HG03135 (cell line): ENCODE data around the gene NDRG2.
"Not testable (repeated sequence)": the region's sequence is repeated elsewhere in the genome, so short reads cannot be mapped to it uniquely, and the experiment has no call there.

Experiments used
- ATAC-seq: cut with Tn5 transposase; IDR thresholded peaks from one replicate; pipeline ENCODE4 v1.9.1; 2021; ENCODE audit warnings: mild to moderate bottlenecking, moderate library complexity; ENCODE audit not compliant: unreplicated experiment

NDRG2 gene

DNA sequence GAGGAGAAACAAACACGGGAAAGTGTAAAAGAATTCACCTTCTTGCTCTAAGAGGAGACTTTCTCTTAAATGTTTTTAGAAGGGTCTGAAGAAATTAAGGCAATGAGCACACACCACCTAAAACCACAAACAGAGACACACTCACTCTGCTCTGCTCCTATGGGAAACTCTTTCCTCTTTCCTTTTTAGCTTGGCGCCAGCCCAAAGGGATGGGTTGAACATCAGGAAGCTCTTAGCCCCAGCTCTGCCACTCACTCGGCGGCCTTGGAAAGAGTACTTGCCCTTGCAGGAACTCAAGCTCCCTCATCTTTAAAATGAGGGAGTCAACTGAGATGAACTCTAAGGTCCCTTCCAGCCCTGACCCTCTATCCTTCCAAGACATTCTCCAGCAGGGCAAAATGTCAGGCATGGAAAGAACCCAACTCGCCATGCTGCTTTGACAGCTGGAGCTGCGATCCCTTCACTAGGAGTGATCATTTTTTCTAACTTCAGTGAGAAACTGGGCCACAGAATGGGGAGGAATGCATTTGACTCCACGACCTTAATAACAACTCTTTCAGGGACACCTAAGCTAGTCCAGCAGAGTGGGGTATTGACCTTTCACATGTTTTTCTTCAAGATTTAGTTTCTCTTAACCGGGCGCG lies 31.8 kb upstream of the NDRG2 start:
- no peak for ATAC-seq

DNA sequence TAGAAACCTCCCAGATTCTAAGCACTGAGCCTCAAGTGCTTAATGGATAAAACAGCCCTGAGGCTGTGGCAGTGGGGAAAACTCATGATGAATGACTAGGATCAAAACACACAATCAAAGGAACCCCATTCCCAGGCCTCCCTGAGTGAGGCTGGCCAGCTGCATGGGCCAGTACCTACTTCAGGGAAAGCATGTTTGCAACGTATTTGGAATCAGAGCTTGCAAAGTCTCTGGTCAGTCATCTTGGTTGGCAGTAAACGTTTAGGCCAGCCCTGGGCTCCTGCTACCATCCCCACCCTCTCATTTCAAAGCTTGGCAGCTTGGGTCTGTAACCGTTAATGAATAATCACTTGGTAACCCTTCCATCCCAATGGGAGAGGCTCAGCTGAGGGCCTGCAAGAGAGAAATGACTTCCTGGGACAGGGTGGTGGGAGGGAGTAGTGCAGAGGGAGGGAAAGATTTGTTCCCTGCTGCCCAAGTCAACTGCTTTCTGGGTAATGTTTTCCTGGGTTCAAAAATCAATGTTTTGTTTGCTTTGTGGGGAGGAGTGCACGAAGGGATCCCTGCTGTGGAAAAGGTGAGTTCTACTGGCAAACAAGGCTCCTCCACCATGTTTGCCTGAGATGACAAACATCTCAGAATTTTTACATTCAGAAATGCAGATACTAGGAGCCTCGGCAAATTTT lies 30.7 kb upstream of the NDRG2 start:
- ATAC-seq: no peak

DNA sequence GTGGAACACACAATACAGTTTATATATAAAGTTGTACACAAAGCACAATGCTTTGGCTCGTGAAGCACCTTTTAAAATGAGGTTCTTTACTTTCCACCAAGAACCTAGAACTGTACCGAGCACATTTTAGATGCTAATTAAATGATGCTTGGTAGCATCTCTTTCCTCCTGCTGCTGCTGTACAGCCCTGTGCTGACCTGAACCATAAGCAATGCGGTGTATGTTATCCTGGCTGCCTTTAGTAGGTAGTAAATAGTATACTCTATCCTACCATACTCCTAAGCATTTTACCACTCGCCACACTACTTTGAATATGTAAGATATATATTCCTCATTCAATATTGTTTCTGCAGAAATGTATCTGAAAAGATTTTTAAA lies 29.9 kb upstream of the NDRG2 start:
- ATAC-seq: no peak

DNA sequence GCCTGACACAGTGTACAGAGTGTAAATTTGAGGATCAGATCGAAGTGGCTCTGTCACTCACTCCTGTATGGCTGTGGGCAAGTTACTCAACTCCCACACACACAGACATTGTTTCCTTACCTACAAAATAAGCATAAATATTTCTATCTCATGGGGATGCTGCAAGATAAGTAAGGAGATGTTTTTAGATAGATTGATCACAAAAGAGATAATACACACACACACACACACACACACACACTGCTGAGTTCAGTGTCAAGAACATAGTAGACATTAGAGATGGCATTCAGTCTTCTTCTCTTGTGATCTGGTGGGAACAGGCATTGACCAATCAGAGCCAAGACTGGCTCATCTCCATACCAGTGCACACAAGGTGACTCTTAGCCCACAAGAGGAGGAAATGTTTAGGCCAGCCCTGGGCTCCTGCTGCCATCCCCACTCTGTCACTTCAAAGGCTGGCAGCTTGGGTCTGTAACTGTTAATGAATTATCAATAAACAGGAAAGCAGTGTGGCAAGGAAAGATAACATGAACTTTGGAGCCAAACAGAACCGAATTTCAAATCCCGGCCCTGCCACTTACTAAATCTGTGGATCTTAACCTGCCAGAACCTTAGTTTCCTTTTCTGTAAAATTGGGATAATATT lies 29.4 kb upstream of the NDRG2 start:
- ATAC-seq: no peak

DNA sequence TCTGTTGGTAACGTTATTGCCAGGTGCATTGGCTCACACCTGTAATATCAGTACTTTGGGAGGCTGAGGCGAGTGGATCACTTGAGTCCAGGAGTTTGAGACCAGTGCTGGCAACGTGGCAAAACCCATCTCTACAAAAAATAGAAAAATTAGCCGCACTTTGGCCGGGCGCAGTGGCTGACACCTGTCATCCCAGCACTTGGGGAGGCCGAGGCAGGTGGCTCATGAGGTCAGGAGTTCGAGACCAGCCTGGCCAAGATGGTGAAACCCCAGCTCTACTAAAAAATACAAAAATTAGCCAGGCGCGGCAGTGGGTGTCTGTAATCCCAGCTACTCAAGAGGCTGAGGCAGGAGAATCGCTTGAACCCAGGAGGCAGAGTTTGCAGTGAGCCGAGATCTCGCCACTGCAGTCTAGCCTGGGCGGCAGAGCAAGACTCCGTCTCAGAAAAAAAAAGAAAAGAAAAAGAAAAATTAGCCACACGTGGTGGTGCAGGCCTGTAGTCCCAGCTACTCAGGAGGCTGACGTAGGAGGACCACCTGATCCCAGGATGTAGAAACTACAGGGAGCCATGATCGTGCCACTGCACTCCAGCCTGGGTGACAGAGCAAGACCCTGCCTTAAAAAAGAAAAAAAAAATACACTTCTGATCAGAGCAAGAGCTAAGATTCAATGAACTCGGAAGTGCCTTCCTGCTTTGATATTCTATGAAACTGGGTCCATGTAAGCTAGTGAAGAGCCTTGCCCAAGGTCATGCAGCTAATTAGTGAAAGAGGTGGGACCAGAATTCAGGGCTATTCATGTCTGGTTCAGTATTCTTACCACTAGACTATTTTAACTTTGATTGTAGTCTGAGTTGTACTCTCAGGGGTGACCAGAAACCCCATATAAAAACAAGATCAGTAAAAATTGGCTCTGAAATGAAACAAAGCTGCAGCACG lies 28.6 kb upstream of the NDRG2 start:
- no peak for ATAC-seq

DNA sequence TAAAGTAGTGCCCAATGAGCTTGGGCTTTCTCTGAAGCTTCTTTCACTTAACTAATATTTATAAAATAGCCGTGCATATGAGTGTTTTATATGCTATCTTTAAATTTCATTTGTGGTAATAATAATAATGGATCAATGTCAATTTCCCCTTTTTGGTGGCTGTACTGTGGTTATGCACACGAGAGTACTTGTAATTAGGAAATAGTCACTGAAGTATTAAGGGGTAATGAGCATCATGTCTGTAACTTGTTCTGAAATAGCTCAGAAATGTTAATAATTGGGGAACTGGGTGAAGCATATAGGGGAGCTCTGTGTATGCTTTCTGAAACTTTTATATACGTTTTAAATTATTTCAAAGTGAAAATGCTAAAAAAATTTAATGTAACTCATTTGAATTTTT lies 25.7 kb upstream of the NDRG2 start:
- ATAC-seq: no peak

DNA sequence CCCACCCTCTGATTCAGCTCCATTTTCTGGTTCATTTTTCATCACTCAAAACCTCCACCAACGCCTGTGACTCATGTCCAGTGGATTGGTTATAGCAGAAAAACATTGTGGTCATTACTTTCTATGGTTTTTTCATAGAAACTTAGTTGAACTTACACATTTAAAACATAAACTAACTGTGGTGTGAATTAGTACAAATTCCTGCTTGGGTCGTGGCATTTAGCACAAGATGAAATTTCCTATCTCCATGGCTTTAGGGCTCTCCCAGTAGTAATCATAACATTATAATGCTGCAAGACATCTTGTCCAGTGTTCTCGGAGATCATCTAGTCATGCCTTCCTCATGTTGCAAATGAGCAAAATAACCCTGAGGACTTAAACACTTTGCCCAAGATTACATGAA lies 24.4 kb upstream of the NDRG2 start:
- no peak for ATAC-seq

DNA sequence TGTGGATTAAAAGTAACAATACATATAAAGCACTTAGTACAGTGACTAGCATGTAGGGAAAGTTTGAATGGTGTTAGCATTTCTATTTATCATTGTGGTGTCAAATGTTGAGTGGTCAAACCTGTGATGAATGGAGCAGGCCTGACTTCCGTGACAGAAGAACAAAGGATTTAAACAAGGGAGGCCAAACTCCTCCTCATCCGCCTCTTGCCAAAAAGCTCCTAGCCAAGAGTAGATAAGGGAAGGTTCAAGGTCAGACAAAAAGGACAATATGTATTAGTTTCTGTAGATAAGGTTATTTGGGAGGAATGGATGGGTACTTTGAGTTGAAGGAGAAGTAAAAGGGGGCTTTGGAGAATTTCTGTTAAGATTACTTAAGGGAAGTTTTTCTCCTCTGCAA lies 23.8 kb upstream of the NDRG2 start:
- ATAC-seq: no peak

DNA sequence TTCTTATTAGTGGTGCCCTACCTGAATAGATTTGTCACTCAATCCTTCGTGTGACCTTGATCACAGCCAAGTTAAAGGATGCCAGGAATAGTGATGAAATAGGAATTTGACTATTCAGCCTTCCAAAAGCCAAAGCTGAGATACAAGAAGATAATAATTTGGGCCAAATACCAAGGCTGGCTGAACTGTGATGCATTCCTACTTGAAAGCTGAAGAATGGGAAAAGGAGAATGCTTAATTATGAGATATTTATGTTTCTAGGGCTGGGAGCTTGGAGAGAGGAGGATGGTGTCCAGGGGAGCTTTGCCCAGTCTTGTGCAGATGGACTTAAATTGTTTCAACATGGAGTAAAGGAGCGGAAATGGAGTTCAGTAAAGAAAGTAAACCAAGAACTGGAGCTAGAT lies 22.5 kb upstream of the NDRG2 start:
- no peak for ATAC-seq

DNA sequence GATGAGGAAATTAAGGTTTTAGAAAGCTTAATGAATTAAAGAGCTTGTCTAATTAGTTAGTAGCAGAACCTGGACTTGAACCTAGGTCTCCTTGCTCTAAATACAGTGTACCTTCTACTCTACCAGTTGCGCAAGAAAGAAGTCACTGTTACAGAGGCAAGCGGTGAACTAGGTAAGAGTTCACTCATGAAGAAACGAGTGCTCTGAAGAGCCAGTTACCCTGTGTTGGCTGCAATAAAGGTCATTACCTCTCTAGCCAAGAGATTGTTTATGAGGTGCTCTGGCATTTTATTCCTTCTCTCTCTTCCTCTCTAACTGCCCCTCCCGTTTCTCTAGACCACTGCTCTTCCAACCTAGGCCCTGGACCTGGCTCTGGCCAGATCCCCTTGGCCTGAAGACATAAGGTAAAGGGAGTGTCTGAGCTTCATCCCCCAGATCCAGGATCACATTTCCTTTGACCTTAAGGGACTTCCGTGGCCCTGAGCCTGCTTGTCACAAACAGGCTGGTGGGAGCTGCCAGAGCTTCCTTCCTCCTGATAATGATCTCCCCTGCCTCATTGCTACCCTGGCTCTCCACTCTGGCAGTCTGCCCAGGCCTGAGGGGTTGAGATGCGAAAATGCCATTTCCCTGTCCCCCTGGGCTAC lies 19.2 kb upstream of the NDRG2 start:
- no peak for ATAC-seq

DNA sequence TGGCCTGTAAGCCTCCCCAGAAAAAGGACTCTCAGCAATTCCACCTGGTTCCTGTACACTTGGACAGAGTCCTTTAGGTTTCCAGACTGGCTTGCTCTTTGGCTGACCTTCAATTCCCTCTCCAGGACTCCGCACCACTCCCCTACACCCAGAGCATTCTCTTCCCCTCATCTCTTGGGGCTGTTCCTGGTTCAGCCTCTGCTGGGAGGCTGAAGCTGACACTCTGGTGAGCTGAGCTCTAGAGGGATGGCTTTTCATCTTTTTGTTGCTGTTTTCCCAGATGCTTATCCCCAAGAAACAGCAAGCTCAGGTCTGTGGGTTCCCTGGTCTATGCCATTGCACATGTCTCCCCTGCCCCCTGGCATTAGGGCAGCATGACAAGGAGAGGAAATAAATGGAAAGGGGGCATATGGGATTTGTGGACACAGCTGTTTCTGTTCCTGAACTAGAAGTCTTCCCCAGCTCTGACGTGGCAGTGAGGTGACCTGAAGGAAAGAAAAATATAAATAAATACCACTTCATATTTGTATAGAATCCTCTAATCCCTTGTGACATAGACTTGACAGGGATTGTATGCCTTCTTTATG lies 18.6 kb upstream of the NDRG2 start:
- no peak for ATAC-seq

DNA sequence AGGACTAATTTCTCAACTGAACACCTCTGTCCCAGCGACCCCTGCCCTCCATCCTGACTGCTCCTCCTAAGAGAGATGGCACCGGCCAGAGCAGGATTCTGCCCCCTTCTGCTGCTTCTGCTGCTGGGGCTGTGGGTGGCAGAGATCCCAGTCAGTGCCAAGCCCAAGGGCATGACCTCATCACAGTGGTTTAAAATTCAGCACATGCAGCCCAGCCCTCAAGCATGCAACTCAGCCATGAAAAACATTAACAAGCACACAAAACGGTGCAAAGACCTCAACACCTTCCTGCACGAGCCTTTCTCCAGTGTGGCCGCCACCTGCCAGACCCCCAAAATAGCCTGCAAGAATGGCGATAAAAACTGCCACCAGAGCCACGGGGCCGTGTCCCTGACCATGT lies 18.1 kb upstream of the NDRG2 start:
- no peak for ATAC-seq

DNA sequence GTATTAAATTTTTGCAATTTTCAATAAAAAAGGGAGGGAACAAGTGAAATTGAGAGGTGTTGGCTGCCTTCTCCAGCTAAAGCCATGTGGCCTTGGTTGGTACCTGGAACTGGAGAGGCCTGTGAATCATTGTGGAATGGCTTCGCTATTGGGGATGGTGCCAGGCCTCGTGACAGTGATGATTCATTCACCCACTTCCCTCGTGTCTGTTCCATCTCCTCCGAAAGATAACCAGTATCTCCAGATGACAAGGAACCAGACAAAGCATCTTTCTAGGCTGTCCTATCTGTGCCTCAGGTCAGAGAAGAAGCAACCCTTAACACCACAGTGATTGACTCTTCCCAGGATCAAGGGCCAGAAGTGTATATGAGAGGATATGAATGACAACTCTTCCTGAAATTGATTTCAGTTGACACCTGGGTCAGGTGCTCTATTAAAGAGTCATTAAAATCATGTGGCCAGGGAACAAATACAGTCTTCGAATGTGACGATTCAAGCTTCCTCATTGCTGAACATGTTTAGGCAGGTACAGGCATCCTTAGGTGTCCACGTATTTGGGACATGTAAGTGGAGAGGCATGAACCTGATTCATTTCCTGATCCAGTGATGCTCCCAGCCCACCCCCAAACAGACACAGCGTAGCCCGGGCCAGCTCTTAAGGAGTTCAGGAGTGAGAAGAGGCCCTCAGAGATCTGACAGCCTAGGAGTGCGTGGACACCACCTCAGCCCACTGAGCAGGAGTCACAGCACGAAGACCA lies 17.0 kb upstream of the NDRG2 start, which contains the start of gene RNASE7:
Gene RNASE7 (plus strand): TSS at position 687 of the 758 bp plus-strand sequence. CDS start 631 bp downstream, outside the sequence.
- ATAC-seq: no peak

DNA sequence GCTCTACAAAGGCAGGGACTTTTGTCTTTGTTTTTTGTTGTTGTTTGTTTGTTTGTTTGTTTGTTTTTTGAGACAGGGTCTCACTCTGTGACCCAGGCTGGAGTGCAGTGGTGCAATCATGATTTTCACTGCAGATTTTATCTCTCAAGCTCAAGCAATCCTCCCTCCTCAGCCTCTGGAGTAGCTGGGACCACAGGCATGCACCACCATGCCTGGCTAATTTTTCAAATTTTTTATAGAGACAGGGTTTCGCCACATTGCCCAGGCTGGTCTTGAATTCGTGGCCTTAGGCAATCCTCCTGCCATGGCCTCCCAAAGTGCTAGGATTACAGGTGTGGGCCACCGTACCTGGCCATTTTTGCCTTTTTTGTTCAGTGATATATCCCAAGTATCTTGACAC lies 16.1 kb upstream of the NDRG2 start:
- not testable (repeated sequence) for ATAC-seq

DNA sequence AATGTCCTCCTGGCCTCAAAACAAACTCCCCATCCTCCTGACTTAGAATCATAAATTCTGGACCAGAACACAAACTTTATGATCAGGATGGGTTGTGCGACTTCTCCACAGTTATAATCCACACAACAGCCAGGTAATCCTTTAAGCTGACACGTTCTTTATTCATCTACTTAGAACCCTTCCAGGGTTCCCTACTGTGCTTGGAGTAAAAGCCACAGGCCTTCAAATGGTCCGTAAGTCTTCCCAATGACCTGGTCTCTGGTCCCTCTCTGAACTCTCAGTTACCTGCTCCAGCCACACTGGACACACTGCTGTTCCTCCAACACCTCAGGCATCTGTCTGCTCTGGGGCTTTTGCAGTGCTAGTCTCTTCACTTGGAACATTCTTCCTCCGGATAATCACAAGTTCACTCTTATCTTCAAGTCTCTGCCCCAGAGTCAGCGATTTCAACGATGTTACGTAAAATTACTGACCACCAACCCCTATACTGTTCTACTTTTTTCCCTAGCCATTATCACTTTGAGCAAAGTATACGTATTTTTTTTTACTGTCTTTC lies 15.6 kb upstream of the NDRG2 start:
- no peak for ATAC-seq

DNA sequence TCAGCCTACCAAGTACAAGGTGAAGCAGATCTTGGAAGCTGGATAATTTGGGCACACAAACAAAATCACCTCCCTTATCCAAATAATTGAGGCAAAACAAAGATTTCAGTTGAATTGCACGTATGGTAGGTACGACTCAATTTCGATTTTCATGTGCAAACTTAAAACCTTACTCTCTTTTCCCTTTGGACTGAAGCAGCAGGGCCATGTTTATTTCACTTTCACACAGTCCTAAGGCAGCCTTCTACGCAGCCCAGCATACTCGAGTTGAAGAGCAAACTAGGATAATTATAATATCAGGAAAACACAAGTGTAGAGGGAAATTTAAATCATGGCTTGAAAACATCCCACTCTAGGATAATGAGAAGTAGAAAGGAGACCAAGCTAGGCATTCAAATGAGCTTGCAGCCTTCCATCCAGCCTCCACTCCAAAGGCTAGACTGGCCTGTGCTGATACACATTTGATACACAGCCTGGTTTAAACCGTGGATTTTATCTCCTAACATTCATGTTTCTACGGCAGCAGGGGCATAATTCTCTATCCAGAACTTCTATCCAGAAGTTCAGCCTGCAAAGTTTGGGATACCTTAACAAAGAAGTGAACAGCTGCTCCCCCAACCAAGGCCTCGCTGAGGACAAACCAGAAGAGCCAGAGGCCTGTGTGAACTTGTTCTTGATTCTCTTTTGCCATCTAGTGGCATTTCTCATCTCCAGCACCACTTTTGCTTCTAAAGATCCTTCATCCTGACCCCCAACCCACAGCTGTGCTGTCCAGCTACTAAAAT lies 14.9 kb upstream of the NDRG2 start:
- no peak for ATAC-seq

DNA sequence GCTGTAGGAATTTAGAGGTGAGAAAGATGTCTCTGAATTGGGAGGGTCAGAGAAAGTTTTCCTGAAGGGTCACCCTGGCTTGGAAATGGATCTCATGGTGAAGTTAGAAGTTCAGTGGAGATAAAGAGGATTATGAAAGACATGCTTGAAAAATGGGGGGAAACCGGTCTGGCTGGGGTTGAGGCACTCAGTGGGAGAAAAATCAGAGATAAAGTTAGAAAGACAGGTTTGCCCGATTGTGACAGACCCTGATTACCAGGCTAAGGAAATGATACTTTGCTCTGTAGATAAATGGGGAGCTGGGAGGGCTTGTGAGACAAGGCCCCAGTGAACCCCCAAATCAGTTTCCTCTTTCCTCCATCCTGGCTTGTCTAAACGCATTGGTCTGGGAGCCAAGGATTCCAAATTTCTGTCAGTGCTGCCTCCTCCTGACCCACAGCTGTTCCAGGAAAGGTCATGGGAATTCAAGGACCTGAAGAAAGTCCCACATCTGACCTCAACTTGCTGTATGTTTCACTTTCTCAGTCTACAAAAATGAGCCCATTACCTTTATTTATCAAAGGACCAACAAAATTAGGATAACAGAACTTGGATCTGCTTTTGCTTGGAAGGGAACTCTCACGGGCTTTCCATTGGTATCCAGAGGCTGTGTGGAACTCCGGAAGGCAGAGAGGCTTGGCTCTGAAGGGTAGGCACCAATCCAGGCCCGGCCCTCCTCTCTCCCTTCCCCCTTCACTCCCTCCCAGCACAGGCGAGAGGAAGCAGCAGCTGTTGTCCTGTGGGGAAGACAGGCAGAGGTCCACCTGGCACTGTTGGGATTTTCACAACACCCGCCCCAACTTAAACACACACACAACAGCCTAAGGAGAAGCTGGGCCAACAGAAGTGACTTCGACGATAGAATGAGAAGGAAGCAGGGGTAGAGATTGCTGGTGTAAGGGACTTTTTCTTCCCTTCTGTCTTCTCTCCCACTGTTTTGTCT lies 13.9 kb upstream of the NDRG2 start:
- ATAC-seq: no peak
